ENCODE results near the gene PNMA8B.
"Not testable (repeated sequence)": the region's sequence is repeated elsewhere in the genome, so short reads cannot be mapped to it uniquely, and the experiment has no call there.

Gene PNMA8B

DNA sequence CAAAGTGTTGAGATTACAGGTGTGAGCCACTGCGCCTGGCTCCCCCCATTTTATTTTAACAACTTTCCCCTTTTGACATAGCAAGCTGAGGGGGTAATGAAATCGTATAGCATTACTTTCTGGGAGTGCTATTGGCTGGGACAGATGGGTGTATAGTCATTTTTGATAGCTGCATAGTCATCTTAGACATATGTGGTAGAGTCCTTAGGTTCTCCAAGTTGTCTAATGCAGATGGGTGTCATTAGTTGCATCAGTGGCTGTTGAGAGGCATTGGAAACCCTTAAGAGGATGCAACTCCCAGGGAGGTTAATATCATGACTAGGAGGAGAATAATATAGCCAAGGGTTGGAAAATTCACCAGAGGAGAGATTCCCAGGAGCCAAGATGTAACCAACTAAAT lies 28.6 kb upstream of the PNMA8B start:
- no peak for DNase-seq (ENCODE audit: low read depth)
- TF ChIP-seq, protein P1, sequence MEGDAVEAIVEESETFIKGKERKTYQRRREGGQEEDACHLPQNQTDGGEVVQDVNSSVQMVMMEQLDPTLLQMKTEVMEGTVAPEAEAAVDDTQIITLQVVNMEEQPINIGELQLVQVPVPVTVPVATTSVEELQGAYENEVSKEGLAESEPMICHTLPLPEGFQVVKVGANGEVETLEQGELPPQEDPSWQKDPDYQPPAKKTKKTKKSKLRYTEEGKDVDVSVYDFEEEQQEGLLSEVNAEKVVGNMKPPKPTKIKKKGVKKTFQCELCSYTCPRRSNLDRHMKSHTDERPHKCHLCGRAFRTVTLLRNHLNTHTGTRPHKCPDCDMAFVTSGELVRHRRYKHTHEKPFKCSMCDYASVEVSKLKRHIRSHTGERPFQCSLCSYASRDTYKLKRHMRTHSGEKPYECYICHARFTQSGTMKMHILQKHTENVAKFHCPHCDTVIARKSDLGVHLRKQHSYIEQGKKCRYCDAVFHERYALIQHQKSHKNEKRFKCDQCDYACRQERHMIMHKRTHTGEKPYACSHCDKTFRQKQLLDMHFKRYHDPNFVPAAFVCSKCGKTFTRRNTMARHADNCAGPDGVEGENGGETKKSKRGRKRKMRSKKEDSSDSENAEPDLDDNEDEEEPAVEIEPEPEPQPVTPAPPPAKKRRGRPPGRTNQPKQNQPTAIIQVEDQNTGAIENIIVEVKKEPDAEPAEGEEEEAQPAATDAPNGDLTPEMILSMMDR (IDR thresholded peaks at IDR 0.05; ENCODE audit: control insufficient read depth, insufficient read depth, low read depth, low read length, missing control alignments): no peak
- H3K4me3 ChIP-seq (ENCODE audit: control insufficient read depth, low read depth, low read length): no peak overlapping the region

DNA sequence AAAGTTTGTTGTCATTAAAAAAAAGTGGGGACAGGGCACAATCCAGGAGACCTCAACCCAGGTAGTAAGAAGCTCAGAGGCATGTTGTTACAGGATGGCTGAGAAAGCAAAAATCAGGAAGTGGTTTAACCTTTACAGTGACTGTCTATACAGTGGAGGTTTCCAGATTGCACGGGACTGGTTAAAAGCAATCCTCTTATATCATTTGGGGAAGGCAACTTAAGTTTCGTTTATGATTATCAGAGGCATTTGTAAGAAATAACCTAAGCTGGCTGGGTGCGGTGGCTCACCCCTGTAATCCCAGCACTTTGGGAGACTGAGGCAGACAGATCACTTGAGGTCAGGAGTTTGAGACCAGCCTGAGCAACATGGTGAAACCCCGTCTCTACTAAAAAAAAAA lies 27.3 kb upstream of the PNMA8B start:
- not testable (repeated sequence) for DNase-seq (ENCODE audit: low read depth); H3K4me3 ChIP-seq (ENCODE audit: control insufficient read depth, low read depth, low read length)

DNA sequence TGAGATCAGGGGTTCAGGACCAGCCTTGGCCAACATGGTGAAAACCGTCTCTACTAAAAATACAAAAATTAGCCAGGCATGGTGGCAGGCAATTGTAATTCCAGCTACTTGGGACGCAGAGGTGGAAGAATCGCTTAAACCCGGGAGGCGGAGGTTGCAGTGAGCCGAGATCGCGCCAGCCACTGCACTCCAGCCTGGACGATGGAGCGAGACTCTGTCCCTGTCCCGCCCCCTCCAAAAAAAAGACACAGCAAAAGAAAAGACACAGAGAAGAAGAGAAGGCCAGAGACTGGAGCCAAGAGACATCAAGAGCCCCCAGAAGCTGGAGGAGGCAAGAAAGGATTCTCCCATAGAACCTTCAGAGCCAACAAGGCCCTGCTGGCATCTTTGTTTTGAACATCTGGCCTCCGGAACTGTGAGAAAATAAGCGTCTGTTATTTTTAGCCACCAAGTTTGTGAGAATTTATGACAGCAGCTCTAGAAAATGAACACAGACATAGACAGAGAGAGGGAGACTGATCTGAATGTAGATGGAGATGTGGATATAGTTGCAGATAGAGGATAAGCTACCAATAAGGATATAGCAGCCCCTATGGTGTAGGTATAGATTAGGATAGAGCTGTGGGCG lies 25.7 kb upstream of the PNMA8B start:
- TF ChIP-seq, protein P1 (IDR thresholded peaks at IDR 0.05; ENCODE audit: control insufficient read depth, insufficient read depth, low read depth, low read length, missing control alignments): no peak
- no peak for DNase-seq (ENCODE audit: low read depth)
- no peak overlapping the region for H3K4me3 ChIP-seq (ENCODE audit: control insufficient read depth, low read depth, low read length)

DNA sequence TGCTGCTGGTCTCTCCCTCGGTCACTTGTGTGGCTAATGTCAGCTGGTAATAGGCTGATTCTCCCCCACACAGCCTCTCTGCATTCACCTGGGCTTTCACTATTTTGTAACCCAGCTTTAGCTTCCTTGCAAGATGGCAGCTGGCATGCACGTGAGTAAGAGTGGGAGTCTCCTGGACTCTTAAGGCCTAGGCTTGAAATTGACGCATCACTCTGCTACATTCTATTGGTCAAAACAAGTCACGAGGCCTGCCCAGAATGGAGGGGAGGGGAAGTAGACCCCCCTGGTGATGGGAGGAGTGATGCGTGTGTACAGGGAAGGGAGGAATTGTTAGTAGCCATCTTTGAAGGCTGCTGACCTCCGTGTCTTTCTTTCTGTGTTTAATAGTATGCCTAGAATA lies 24.9 kb upstream of the PNMA8B start:
- DNase-seq (ENCODE audit: low read depth): no peak
- no peak overlapping the region for H3K4me3 ChIP-seq (ENCODE audit: control insufficient read depth, low read depth, low read length)
- TF ChIP-seq, protein P1 (IDR thresholded peaks at IDR 0.05; ENCODE audit: control insufficient read depth, insufficient read depth, low read depth, low read length, missing control alignments): no peak

DNA sequence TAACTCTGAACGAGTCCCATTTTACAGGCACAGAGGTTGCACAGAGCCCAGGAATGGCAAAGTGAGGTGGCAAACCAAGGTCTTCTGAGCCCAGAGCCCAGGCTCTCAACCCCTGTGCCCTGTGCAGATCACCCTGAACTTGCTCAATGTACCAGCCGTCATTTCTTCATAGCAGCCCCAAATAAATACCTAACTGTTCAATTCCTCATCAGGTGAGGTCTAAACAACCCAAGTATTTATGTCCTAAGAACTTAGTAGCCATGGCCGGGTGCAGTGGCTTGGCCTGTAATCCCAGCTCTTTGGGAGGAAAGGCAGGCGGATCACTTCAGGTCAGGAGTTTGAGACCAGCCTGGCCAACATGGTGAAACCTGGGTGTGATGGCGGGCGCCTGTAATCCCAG lies 21.8 kb upstream of the PNMA8B start:
- no peak overlapping the region for H3K4me3 ChIP-seq (ENCODE audit: control insufficient read depth, low read depth, low read length)
- DNase-seq (ENCODE audit: low read depth): no peak
- TF ChIP-seq, protein P1 (IDR thresholded peaks at IDR 0.05; ENCODE audit: control insufficient read depth, insufficient read depth, low read depth, low read length, missing control alignments): no peak

DNA sequence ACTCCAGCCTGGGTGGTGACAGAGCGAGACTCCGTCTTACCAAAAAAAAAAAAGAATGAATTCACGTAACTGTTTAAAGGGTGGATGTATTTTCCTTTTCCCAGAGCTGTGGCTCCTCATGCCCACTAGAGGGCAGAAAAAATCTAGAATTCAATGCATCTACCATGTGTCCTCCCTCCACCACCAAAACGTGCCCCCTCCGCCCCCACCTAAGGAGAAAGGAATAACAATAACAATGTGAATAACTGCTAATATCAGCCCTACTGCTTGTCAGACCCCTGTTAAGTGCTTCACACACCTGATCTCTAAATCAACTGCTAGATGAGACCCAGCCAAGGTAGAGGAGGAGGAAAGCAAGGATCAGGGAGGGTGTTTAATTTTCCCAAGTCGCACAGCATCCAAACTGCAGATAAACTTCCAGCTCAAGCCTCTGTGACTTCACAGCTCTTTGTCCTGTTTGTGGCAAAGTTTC lies 20.2 kb upstream of the PNMA8B start:
- no peak overlapping the region for H3K4me3 ChIP-seq (ENCODE audit: control insufficient read depth, low read depth, low read length)
- DNase-seq (ENCODE audit: low read depth): no peak
- TF ChIP-seq, protein P1 (IDR thresholded peaks at IDR 0.05; ENCODE audit: control insufficient read depth, insufficient read depth, low read depth, low read length, missing control alignments): peak; percentile 77

DNA sequence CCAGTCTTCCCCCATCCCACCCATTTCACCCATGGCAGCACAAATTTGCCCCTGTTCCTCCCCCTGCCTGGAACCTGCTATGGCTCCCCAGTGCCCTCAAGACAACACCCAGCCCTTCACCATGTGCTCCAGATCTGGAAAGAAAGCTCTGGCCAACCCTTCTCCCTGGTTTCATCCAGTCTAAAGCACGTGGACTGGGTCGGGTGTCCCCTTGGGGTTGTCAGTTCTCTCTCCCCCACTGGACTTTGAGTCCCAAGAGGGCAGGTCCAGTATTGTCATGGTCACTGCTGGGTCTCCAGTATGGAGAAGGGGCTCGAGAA lies 19.6 kb upstream of the PNMA8B start:
- TF ChIP-seq, protein P1 (IDR thresholded peaks at IDR 0.05; ENCODE audit: control insufficient read depth, insufficient read depth, low read depth, low read length, missing control alignments): no peak
- DNase-seq (ENCODE audit: low read depth): no peak
- no peak overlapping the region for H3K4me3 ChIP-seq (ENCODE audit: control insufficient read depth, low read depth, low read length)

Data from AG09309 (cell line).